Activated CD8-positive, alpha-beta T cell treated with anti-CD3 and anti-CD28 coated beads for 36 hours (primary cell): ENCODE measurements around the gene METTL16. TPM values are rescaled to one million over a fixed set of nuclear protein-coding genes. Genes with fewer than 3 reads are reported as not detected.

Experiments used
- ATAC-seq: fragments of 200-7000 bp; cut with Tn5 transposase; one replicate; pipeline ENCODE4 v1.10.0; 2021; ENCODE audit warnings: mild to moderate bottlenecking, moderate library complexity
- CTCF ChIA-PET: fragments of 350-600 bp; sonication (Branson Sonifier 250); formaldehyde crosslinking; loops from one replicate; lab custom pipeline; 2021; ENCODE audit warnings: antibody characterized with exemption; lab: Charles Lee
- POLR2A ChIA-PET: fragments of 350-600 bp; sonication (Branson Sonifier 250); formaldehyde crosslinking; loops from one replicate; lab custom pipeline; 2021; ENCODE audit warnings: antibody characterized with exemption; lab: Charles Lee
- DNase-seq: peaks from one replicate; pipeline ENCODE4 v3.0.0-alpha.2; 2020
- H3K27ac Mint-ChIP-seq: one replicate; pipeline ENCODE4 v1.8.0; 2021; ENCODE audit warnings: mild to moderate bottlenecking, mixed read lengths
- H3K27me3 Mint-ChIP-seq: one replicate; pipeline ENCODE4 v1.8.0; 2021; ENCODE audit warnings: mixed read lengths
- H3K36me3 Mint-ChIP-seq: one replicate; pipeline ENCODE4 v1.8.0; 2021; ENCODE audit warnings: low read depth, mixed read lengths
- H3K4me1 Mint-ChIP-seq: one replicate; pipeline ENCODE4 v1.8.0; 2021; ENCODE audit warnings: low read depth, mixed read lengths
- H3K4me3 Mint-ChIP-seq: one replicate; pipeline ENCODE4 v1.8.0; 2021; ENCODE audit warnings: mild to moderate bottlenecking, moderate library complexity, mixed read lengths
- H3K9me3 Mint-ChIP-seq: one replicate; pipeline ENCODE4 v1.8.0; 2021; ENCODE audit warnings: mixed read lengths
- intact Hi-C: fragments of 100-400 bp; cut with micrococcal nuclease; formaldehyde crosslinking; loops from one replicate; pipeline ENCODE4 v1.10.0; 2022
- total RNA-seq, 2 experiments: library from RNA; stranded (reverse); gene quantifications; one replicate each; pipeline ENCODE4 v1.2.3, GENCODE V29; 2021
- TF ChIP-seq, protein P1 (sequence below): fragments of 200-600 bp; IDR thresholded peaks from one replicate; pipeline ENCODE4 v1.8.0; 2022; ENCODE audit warnings: antibody characterized with exemption, mild to moderate bottlenecking

The METTL16 gene
- total RNA-seq, 2 experiments from 2014 or later, result 47.9 to 50.3 TPM

DNA sequence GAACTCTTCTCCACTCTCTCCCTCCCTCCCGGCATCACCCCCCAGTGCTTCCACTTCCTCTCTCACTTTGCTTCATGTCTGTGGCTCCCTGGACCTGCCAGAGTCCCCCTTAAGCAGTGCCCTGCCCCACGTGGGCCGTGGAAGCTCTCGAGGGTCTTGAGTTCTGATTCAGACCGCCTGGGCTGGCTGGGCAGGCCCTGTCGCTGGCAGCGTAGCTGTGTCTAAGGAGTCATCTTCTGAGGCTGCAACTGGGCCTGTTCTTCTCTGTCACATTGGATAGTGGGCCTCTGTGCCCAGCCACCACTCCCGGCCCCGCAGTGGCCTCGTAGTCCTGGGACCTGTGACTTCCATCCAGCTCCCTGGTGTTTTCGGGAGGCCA, 141.5 kb downstream of the METTL16 start:
- intact Hi-C loops, result no loop called here
- Mint-ChIP-seq H3K27me3 (no peaks in the 10 kb centered on the region), H3K9me3 (no peaks in the 10 kb centered on the region), H3K4me1 (no peaks in the 10 kb centered on the region), H3K36me3 (no peaks in the 10 kb centered on the region), H3K4me3 (no peak overlapping the region), H3K27ac (no peak overlapping the region)
- ChIA-PET POLR2A (interaction anchor here (1.2 to 1.3 kb wide), 2 partner anchors 12 to 13 kb away, joined by 3 read pairs; no protein-coding TSS in a partner anchor), CTCF (interaction anchor here (1.9 to 3.9 kb wide), 3 partner anchors 13 to 45 kb away, joined by 7 to 24 read pairs (median 13); no protein-coding TSS in a partner anchor)
- ATAC-seq (no peak), DNase-seq (no peak)
- TF ChIP-seq, protein P1, sequence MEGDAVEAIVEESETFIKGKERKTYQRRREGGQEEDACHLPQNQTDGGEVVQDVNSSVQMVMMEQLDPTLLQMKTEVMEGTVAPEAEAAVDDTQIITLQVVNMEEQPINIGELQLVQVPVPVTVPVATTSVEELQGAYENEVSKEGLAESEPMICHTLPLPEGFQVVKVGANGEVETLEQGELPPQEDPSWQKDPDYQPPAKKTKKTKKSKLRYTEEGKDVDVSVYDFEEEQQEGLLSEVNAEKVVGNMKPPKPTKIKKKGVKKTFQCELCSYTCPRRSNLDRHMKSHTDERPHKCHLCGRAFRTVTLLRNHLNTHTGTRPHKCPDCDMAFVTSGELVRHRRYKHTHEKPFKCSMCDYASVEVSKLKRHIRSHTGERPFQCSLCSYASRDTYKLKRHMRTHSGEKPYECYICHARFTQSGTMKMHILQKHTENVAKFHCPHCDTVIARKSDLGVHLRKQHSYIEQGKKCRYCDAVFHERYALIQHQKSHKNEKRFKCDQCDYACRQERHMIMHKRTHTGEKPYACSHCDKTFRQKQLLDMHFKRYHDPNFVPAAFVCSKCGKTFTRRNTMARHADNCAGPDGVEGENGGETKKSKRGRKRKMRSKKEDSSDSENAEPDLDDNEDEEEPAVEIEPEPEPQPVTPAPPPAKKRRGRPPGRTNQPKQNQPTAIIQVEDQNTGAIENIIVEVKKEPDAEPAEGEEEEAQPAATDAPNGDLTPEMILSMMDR, result no peak

GRCh38 chr17:2369551-2370210, 142.0 kb downstream of the METTL16 start:
- H3K27me3 Mint-ChIP-seq, result no peaks in the 10 kb centered on the region
- intact Hi-C loops, result no loop called here
- no peak for DNase-seq
- ChIA-PET CTCF (interaction anchor here (1.9 to 3.9 kb wide), 3 partner anchors 13 to 46 kb away, joined by 7 to 24 read pairs (median 13); no protein-coding TSS in a partner anchor), POLR2A (interaction anchor here (1.3 to 1.5 kb wide), 2 partner anchors 11 to 13 kb away, joined by 3 to 6 read pairs; no protein-coding TSS in a partner anchor)
- no peak overlapping the region for H3K27ac Mint-ChIP-seq
- no peak for ATAC-seq
- H3K4me1 Mint-ChIP-seq, result no peaks in the 10 kb centered on the region
- no peaks in the 10 kb centered on the region for H3K9me3 Mint-ChIP-seq
- TF ChIP-seq, protein P1, result no peak
- H3K36me3 Mint-ChIP-seq, result no peaks in the 10 kb centered on the region
- no peak overlapping the region for H3K4me3 Mint-ChIP-seq

DNA sequence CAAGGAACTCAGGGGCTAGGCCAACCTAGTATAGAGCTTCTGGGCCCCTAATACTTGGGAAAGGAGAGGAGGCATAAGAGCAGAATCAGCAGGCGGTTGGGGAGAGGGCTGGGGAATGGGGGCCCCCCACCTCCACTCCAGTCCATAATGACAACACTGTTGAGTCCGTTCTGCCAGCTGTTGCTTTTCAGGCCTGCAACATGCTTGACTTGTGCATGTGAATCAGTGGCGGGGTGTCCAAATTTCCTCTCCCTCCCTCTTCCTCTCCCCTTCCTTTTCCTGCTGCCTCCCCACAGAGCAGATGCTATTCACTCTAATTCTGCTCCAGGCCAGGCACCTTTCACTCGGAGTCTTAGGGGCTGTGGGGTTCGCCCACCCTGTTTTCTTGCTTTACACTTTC, 142.6 kb downstream of the METTL16 start:
- DNase-seq, result no peak
- CTCF ChIA-PET, result interaction anchor here (1.9 to 3.9 kb wide), 3 partner anchors 14 to 47 kb away, joined by 7 to 24 read pairs (median 13); no protein-coding TSS in a partner anchor
- no peaks in the 10 kb centered on the region for H3K4me1 Mint-ChIP-seq
- peaks cover 4% of the 10 kb centered on the region for H3K36me3 Mint-ChIP-seq
- no peak overlapping the region for H3K4me3 Mint-ChIP-seq
- intact Hi-C loops, result no loop called here
- no peak for ATAC-seq
- TF ChIP-seq, protein P1, result no peak
- H3K27me3 Mint-ChIP-seq, result no peaks in the 10 kb centered on the region
- POLR2A ChIA-PET, result interaction anchor here (1.5 kb wide), 1 partner anchor 11 kb away, joined by 6 read pairs; no protein-coding TSS in a partner anchor
- no peak overlapping the region for H3K27ac Mint-ChIP-seq
- no peaks in the 10 kb centered on the region for H3K9me3 Mint-ChIP-seq

- Mint-ChIP-seq H3K36me3 (peaks cover 4% of the 10 kb centered on the region), H3K27me3 (no peaks in the 10 kb centered on the region), H3K9me3 (no peaks in the 10 kb centered on the region), H3K27ac (no peak overlapping the region), H3K4me3 (no peak overlapping the region), H3K4me1 (no peaks in the 10 kb centered on the region)
- POLR2A ChIA-PET, result interaction anchor here (0.6 to 1.5 kb wide), 3 partner anchors 12 to 47 kb away, joined by 3 to 6 read pairs (median 3); no protein-coding TSS in a partner anchor
- intact Hi-C loops, result no loop called here
- DNase-seq (no peak), ATAC-seq (no peak)
- CTCF ChIA-PET, result interaction anchor here (3.8 to 3.9 kb wide), 2 partner anchors 14 to 47 kb away, joined by 13 to 24 read pairs; no protein-coding TSS in a partner anchor
- TF ChIP-seq, protein P1, result no peak
Measured at GRCh38 chr17:2368359-2368758, 143.3 kb downstream of the METTL16 start.
